C4-2B (cell line): ENCODE data around the gene HSD17B13.

Experiments used
- H3K27ac ChIP-seq: fragments of 450-650 bp; 2 replicates; pipeline ENCODE4 v1.5.1; 2017
- ZFX ChIP-seq: fragments of 450-650 bp; IDR thresholded peaks from 2 replicates; pipeline ENCODE4 v1.6.1; 2017
- TF ChIP-seq, protein P1 (sequence below): fragments of 450-650 bp; conservative IDR thresholded peaks from 2 replicates; pipeline ENCODE4 v1.5.1; 2017; ENCODE audit warnings: mild to moderate bottlenecking

Gene HSD17B13

GRCh38 chr4:87278335-87278794, 44.3 kb downstream of the HSD17B13 start:
- no peak for TF ChIP-seq ZFX
- TF ChIP-seq, protein P1, sequence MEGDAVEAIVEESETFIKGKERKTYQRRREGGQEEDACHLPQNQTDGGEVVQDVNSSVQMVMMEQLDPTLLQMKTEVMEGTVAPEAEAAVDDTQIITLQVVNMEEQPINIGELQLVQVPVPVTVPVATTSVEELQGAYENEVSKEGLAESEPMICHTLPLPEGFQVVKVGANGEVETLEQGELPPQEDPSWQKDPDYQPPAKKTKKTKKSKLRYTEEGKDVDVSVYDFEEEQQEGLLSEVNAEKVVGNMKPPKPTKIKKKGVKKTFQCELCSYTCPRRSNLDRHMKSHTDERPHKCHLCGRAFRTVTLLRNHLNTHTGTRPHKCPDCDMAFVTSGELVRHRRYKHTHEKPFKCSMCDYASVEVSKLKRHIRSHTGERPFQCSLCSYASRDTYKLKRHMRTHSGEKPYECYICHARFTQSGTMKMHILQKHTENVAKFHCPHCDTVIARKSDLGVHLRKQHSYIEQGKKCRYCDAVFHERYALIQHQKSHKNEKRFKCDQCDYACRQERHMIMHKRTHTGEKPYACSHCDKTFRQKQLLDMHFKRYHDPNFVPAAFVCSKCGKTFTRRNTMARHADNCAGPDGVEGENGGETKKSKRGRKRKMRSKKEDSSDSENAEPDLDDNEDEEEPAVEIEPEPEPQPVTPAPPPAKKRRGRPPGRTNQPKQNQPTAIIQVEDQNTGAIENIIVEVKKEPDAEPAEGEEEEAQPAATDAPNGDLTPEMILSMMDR = no peak
- H3K27ac ChIP-seq = no peak overlapping the region

DNA sequence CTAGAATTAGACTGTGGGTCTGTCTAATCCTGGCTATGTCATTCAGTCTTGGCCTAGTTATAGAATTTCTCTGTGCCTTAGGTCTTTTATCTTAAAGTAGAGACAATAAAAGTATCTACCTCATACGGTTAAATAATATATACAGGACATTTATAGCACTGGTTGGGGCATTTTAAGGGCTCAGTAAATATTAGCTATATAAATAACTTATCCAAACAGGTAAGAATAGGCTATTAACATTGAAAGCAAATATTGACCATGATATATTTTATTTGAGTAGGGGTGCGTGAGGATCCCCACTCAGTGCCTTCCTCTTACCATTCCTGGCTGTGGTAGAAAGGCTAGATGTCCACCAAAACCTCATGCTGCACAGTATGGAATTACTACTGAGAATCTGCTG, 47.4 kb downstream of the HSD17B13 start:
- H3K27ac ChIP-seq = no peak overlapping the region; the same call in 1 of the 2 replicates
- TF ChIP-seq, protein P1 = no peak
- no peak for TF ChIP-seq ZFX

- H3K27ac ChIP-seq = peak overlapping the region; percentile 45; the same call in 1 of the 2 replicates
- no peak for TF ChIP-seq ZFX
- TF ChIP-seq, protein P1 = no peak
These were observed 47.9 kb downstream of the HSD17B13 start for GRCh38 chr4:87274803-87275202.

- TF ChIP-seq, protein P1 = no peak
- TF ChIP-seq ZFX = no peak
- H3K27ac ChIP-seq = no peak overlapping the region
These were observed 48.4 kb downstream of the HSD17B13 start for GRCh38 chr4:87274327-87274726.

- no peak for TF ChIP-seq ZFX
- TF ChIP-seq, protein P1 = no peak
- no peak overlapping the region for H3K27ac ChIP-seq
These were observed 51.9 kb downstream of the HSD17B13 start for GRCh38 chr4:87270825-87271224.

DNA sequence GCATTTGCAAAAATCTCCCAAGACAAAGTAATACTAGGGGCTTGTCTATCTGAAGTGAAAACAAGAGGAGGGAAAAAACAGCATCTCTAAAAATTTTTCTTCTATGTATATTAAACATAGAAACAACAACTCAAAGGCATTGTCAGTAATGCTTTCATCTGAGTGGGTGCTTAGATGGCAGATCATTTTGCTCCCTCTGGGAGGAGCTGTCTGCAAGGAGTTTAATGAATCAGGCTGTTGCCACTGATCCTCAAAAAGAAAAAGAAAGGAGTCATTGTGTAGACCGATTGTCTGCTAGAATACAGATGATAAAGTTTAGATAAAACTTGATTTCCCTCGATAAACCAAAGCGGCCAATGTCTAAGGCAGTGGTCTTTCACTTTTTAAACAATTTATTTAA, 52.5 kb downstream of the HSD17B13 start:
- no peak for TF ChIP-seq ZFX
- TF ChIP-seq, protein P1 = peak; percentile 78
- no peak overlapping the region for H3K27ac ChIP-seq

- TF ChIP-seq ZFX = no peak
- TF ChIP-seq, protein P1 = no peak
- H3K27ac ChIP-seq = no peak overlapping the region
These were observed 54.3 kb downstream of the HSD17B13 start for GRCh38 chr4:87268411-87268810.
